Liver (tissue), 3 donors: ENCODE data around the gene THADA.

Experiments
- CTCF ChIP-seq: fragments of 150-350 bp; IDR thresholded peaks from 2 replicates; pipeline ENCODE4 v1.5.1; 2017; ENCODE audit warnings: improper control_type of control experiment, low read depth, low read length; ENCODE audit not compliant: missing input control
- EGR1 ChIP-seq, 2 donors: IDR thresholded peaks; 2 replicates each; pipeline ENCODE4 v1.6.1; 2016 to 2018; ENCODE audit warnings: antibody characterized with exemption in 2 of 2, low read depth in 2 of 2
- FOXA2 ChIP-seq: IDR thresholded peaks from 2 replicates; pipeline ENCODE4 v1.6.1; 2016; ENCODE audit warnings: antibody characterized with exemption
- GABPA ChIP-seq, 2 donors: IDR thresholded peaks in 1 of 2; conservative IDR thresholded peaks in 1 of 2; 2 replicates each; pipeline ENCODE4 v1.6.1; 2016; ENCODE audit warnings: antibody characterized with exemption in 2 of 2, mild to moderate bottlenecking in 1 of 2, moderate library complexity in 1 of 2
- MAX ChIP-seq: IDR thresholded peaks from 2 replicates; pipeline ENCODE4 v1.6.1; 2016; ENCODE audit warnings: antibody characterized with exemption
- RAD21 ChIP-seq, 2 donors: IDR thresholded peaks; 2 replicates each; pipeline ENCODE4 v1.6.1; 2016; ENCODE audit warnings: antibody characterized with exemption in 2 of 2, mild to moderate bottlenecking in 2 of 2
- RXRA ChIP-seq, 2 donors: IDR thresholded peaks; 2 replicates each; pipeline ENCODE4 v1.6.1; 2017 to 2018; ENCODE audit warnings: antibody characterized with exemption in 2 of 2, mild to moderate bottlenecking in 1 of 2
- donor health status: healthy.
- donor health status: healthy.

GRCh38 chr2:43637030-43637803 is 41.4 kb upstream of the THADA start, which contains the start of gene PLEKHH2:
- no peak for TF ChIP-seq CTCF
- TF ChIP-seq FOXA2: no peak
- TF ChIP-seq RAD21 (IDR thresholded peaks at IDR 0.05): no peak
- no peak for TF ChIP-seq EGR1 (IDR thresholded peaks at IDR 0.05; ENCODE audit: low read depth in 2 of 2)
- no peak for TF ChIP-seq MAX
- TF ChIP-seq RXRA (IDR thresholded peaks at IDR 0.05): no peak
- TF ChIP-seq GABPA (IDR thresholded peaks at IDR 0.05 in 1 of 2, conservative IDR thresholded peaks at IDR 0.05 in 1 of 2): no peak
